HEK293 (cell line): ENCODE results near the gene TMPRSS5.

Experiments used
- GFI1B ChIP-seq: fragments of 450-650 bp; formaldehyde crosslinking; IDR thresholded peaks from 2 replicates; pipeline ENCODE4 v1.5.1; 2016; ENCODE audit warnings: missing biosample characterization, missing genetic modification characterization
- GLI2 ChIP-seq: fragments of 450-650 bp; formaldehyde crosslinking; IDR thresholded peaks from 2 replicates; pipeline ENCODE4; 2017; ENCODE audit warnings: missing biosample characterization, missing genetic modification characterization, low read depth, borderline replicate concordance
- GLIS2 ChIP-seq: fragments of 450-650 bp; formaldehyde crosslinking; IDR thresholded peaks from 2 replicates; pipeline ENCODE4 v1.5.1; 2016; ENCODE audit warnings: missing biosample characterization, missing genetic modification characterization
- IKZF3 ChIP-seq: fragments of 450-650 bp; IDR thresholded peaks from 2 replicates; pipeline ENCODE4 v1.5.0; 2018; ENCODE audit warnings: missing biosample characterization, mild to moderate bottlenecking, missing genetic modification characterization, moderate library complexity
- KLF10 ChIP-seq: fragments of 450-650 bp; IDR thresholded peaks from 2 replicates; pipeline ENCODE4 v1.5.1; 2018; ENCODE audit warnings: missing biosample characterization, mild to moderate bottlenecking, missing genetic modification characterization
- ZNF112 ChIP-seq: fragments of 450-650 bp; formaldehyde crosslinking; IDR thresholded peaks from 2 replicates; pipeline ENCODE4 v1.5.0; 2017; ENCODE audit warnings: missing biosample characterization, missing genetic modification characterization
- ZNF16 ChIP-seq: fragments of 450-650 bp; formaldehyde crosslinking; IDR thresholded peaks from 2 replicates; pipeline ENCODE4 v1.5.1; 2016; ENCODE audit warnings: low read depth, missing biosample characterization, missing genetic modification characterization
- ZNF211 ChIP-seq: fragments of 450-650 bp; formaldehyde crosslinking; IDR thresholded peaks from 2 replicates; pipeline ENCODE4 v1.5.1; 2016; ENCODE audit warnings: low read depth, missing biosample characterization, missing genetic modification characterization
- ZNF24 ChIP-seq: fragments of 450-650 bp; formaldehyde crosslinking; IDR thresholded peaks from 2 replicates; pipeline ENCODE4 v1.5.1; 2016; ENCODE audit warnings: missing biosample characterization, missing genetic modification characterization
- ZNF248 ChIP-seq: fragments of 450-650 bp; formaldehyde crosslinking; IDR thresholded peaks from 2 replicates; pipeline ENCODE4 v1.5.1; 2017; ENCODE audit warnings: missing biosample characterization, missing genetic modification characterization
- ZNF274 ChIP-seq, 2 experiments: fragments of 200-500 bp in 1 of 2; fragments of 450-650 bp in 1 of 2; sonication (Bioruptor generic) in 1 of 2; formaldehyde crosslinking in 1 of 2; IDR thresholded peaks; 2 replicates each; pipeline versions ENCODE4 v1.5.1 to v1.6.1; 2014 to 2016; ENCODE audit warnings: borderline replicate concordance in 1 of 2, inconsistent platforms in 1 of 2, low read length in 1 of 2, missing biosample characterization in 1 of 2, missing genetic modification characterization in 1 of 2
- ZNF366 ChIP-seq: fragments of 450-650 bp; formaldehyde crosslinking; conservative IDR thresholded peaks from 2 replicates; pipeline ENCODE4 v1.5.1; 2016; ENCODE audit warnings: missing biosample characterization, missing genetic modification characterization
- ZNF423 ChIP-seq: fragments of 450-650 bp; formaldehyde crosslinking; IDR thresholded peaks from 2 replicates; pipeline ENCODE4 v1.5.1; 2016; ENCODE audit warnings: missing biosample characterization, missing genetic modification characterization
- ZNF501 ChIP-seq: fragments of 450-650 bp; formaldehyde crosslinking; IDR thresholded peaks from 2 replicates; pipeline ENCODE4 v1.5.1; 2016; ENCODE audit warnings: missing biosample characterization, missing genetic modification characterization
- ZNF514 ChIP-seq: fragments of 450-650 bp; formaldehyde crosslinking; IDR thresholded peaks from 2 replicates; pipeline ENCODE4 v1.5.1; 2016; ENCODE audit warnings: missing biosample characterization, missing genetic modification characterization
- ZNF558 ChIP-seq: fragments of 450-650 bp; formaldehyde crosslinking; IDR thresholded peaks from 2 replicates; pipeline ENCODE4 v1.5.1; 2016; ENCODE audit warnings: missing biosample characterization, missing genetic modification characterization
- ZNF626 ChIP-seq: fragments of 450-650 bp; sonication (Bioruptor Pico); formaldehyde crosslinking; IDR thresholded peaks from 2 replicates; pipeline ENCODE4 v1.5.1; 2018; ENCODE audit warnings: missing biosample characterization, missing genetic modification characterization, inconsistent platforms
- ZNF654 ChIP-seq: fragments of 450-650 bp; formaldehyde crosslinking; IDR thresholded peaks from 2 replicates; pipeline ENCODE4 v1.5.1; 2016; ENCODE audit warnings: low read depth, missing biosample characterization, missing genetic modification characterization
- ZNF658 ChIP-seq: fragments of 450-650 bp; formaldehyde crosslinking; IDR thresholded peaks from 2 replicates; pipeline ENCODE4; 2016; ENCODE audit warnings: missing biosample characterization, missing genetic modification characterization
- ZNF707 ChIP-seq: fragments of 450-650 bp; formaldehyde crosslinking; IDR thresholded peaks from 2 replicates; pipeline ENCODE4 v1.5.1; 2016; ENCODE audit warnings: missing biosample characterization, missing genetic modification characterization
- ZNF830 ChIP-seq: fragments of 450-650 bp; IDR thresholded peaks from 2 replicates; pipeline ENCODE4 v1.5.0; 2018; ENCODE audit warnings: missing biosample characterization, missing genetic modification characterization, low read depth, mild to moderate bottlenecking, moderate library complexity
- ZSCAN30 ChIP-seq: fragments of 450-650 bp; IDR thresholded peaks from 2 replicates; pipeline ENCODE4 v1.5.1; 2018; ENCODE audit warnings: missing biosample characterization, mild to moderate bottlenecking, missing genetic modification characterization, moderate library complexity
- ZXDB ChIP-seq: fragments of 450-650 bp; formaldehyde crosslinking; IDR thresholded peaks from 2 replicates; pipeline ENCODE4 v1.5.1; 2016; ENCODE audit warnings: missing biosample characterization, missing genetic modification characterization
- TF ChIP-seq, protein P1 (sequence below): fragments of 450-650 bp; formaldehyde crosslinking; IDR thresholded peaks from 2 replicates; pipeline ENCODE4 v1.5.1; 2017; ENCODE audit warnings: missing biosample characterization, missing genetic modification characterization
- TF ChIP-seq, protein P2 (sequence below): fragments of 450-650 bp; formaldehyde crosslinking; IDR thresholded peaks from 2 replicates; pipeline ENCODE4 v1.5.1; 2016; ENCODE audit warnings: missing biosample characterization, missing genetic modification characterization
- TF ChIP-seq, protein P3 (sequence below): fragments of 450-650 bp; formaldehyde crosslinking; IDR thresholded peaks from 2 replicates; pipeline ENCODE4; 2016; ENCODE audit warnings: missing biosample characterization, missing genetic modification characterization
- TF ChIP-seq, protein P4 (sequence below): fragments of 450-650 bp; formaldehyde crosslinking; conservative IDR thresholded peaks from 2 replicates; pipeline ENCODE4 v1.5.1; 2016; ENCODE audit warnings: low read depth, missing biosample characterization, missing genetic modification characterization
- TF ChIP-seq, protein P5 (sequence below): fragments of 450-650 bp; formaldehyde crosslinking; IDR thresholded peaks from 2 replicates; pipeline ENCODE4 v1.5.1; 2017; ENCODE audit warnings: missing biosample characterization, missing genetic modification characterization

The TMPRSS5 gene

DNA sequence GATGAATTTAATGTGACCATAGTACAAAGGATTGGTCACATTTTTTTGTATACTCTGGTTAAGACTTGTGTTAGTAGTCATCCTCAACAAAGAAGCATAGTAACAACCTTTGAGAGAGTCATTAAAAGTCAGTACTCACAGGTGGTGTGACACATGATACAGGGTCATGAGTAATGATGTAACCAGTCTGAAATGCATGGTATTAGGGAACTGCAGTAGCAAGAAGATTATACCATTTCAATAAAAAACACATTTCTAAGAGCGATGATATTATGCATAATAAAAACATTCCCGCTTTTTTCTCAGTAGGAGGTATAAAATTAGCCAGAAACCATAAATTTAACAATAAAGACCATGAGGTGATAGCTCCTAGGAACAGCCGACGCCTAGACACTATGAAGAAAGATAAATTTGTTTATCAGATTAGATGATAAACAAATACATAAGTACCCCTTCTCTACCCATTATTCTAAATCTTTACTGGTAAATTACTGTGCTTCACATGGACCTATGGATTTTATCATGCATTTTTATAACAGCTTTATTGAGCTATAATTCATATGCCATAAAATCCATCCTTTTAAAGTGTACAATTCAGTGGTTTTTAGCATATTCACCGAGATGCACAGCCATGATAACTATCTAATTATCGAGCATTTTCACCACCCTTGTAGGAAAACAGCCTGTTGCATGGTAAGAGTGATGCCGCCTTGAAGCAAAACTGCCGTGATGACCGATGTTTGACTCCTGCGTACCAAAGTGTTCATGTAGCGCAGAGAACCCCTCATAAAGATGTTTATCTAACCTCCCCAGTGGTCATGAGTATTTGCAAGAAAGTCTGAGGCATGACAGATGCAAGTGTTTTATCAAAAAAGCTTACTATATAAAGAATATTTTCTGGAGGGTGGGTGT is 41.8 kb downstream of the TMPRSS5 start (continued):
- TF ChIP-seq, protein P1, sequence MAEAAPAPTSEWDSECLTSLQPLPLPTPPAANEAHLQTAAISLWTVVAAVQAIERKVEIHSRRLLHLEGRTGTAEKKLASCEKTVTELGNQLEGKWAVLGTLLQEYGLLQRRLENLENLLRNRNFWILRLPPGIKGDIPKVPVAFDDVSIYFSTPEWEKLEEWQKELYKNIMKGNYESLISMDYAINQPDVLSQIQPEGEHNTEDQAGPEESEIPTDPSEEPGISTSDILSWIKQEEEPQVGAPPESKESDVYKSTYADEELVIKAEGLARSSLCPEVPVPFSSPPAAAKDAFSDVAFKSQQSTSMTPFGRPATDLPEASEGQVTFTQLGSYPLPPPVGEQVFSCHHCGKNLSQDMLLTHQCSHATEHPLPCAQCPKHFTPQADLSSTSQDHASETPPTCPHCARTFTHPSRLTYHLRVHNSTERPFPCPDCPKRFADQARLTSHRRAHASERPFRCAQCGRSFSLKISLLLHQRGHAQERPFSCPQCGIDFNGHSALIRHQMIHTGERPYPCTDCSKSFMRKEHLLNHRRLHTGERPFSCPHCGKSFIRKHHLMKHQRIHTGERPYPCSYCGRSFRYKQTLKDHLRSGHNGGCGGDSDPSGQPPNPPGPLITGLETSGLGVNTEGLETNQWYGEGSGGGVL (tag by site-specific recombination): no peak; the same call in 1 of the 2 replicates
- 0 out of 2 replicates have a peak, but pooled peaks have one; percentile 20 for TF ChIP-seq ZSCAN30 (tag by site-specific recombination)
- TF ChIP-seq GLIS2 (tag by site-specific recombination): no peak
- TF ChIP-seq, protein P2, sequence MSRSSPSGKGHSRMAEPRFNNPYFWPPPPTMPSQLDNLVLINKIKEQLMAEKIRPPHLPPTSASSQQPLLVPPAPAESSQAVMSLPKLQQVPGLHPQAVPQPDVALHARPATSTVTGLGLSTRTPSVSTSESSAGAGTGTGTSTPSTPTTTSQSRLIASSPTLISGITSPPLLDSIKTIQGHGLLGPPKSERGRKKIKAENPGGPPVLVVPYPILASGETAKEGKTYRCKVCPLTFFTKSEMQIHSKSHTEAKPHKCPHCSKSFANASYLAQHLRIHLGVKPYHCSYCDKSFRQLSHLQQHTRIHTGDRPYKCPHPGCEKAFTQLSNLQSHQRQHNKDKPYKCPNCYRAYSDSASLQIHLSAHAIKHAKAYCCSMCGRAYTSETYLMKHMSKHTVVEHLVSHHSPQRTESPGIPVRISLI: no peak; the same call in none of the 2 replicates
- no peak for TF ChIP-seq ZNF274 (IDR thresholded peaks at IDR 0.05; ENCODE audit: low read length)
- no peak for TF ChIP-seq ZNF274 (tag by site-specific recombination; IDR thresholded peaks at IDR 0.05; ENCODE audit: borderline replicate concordance)
- no peak for TF ChIP-seq ZNF514 (tag by site-specific recombination)
- no peak for TF ChIP-seq ZNF626 (tag by site-specific recombination)
- TF ChIP-seq GLI2: no peak
- TF ChIP-seq ZNF654 (tag by site-specific recombination): no peak
- TF ChIP-seq ZXDB: peak; percentile 46
- no peak for TF ChIP-seq ZNF248 (tag by site-specific recombination)
- TF ChIP-seq ZNF16 (tag by site-specific recombination): no peak
- TF ChIP-seq IKZF3 (tag by site-specific recombination): peak; percentile 44
- peak; percentile 76 for TF ChIP-seq KLF10 (tag by site-specific recombination)
- TF ChIP-seq ZNF558 (tag by site-specific recombination): 0 out of 2 replicates have a peak, but pooled peaks have one; percentile 14
- TF ChIP-seq ZNF423 (tag by site-specific recombination): no peak
- TF ChIP-seq ZNF658 (tag by site-specific recombination): no peak
- TF ChIP-seq ZNF24 (tag by site-specific recombination): no peak; the same call in 1 of the 2 replicates
- TF ChIP-seq ZNF211 (tag by site-specific recombination): no peak
- TF ChIP-seq, protein P3, sequence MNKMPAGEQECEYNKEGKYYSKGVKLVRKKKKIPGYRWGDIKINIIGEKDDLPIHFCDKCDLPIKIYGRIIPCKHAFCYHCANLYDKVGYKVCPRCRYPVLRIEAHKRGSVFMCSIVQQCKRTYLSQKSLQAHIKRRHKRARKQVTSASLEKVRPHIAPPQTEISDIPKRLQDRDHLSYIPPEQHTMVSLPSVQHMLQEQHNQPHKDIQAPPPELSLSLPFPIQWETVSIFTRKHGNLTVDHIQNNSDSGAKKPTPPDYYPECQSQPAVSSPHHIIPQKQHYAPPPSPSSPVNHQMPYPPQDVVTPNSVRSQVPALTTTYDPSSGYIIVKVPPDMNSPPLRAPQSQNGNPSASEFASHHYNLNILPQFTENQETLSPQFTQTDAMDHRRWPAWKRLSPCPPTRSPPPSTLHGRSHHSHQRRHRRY (tag by site-specific recombination): no peak
- TF ChIP-seq, protein P4, sequence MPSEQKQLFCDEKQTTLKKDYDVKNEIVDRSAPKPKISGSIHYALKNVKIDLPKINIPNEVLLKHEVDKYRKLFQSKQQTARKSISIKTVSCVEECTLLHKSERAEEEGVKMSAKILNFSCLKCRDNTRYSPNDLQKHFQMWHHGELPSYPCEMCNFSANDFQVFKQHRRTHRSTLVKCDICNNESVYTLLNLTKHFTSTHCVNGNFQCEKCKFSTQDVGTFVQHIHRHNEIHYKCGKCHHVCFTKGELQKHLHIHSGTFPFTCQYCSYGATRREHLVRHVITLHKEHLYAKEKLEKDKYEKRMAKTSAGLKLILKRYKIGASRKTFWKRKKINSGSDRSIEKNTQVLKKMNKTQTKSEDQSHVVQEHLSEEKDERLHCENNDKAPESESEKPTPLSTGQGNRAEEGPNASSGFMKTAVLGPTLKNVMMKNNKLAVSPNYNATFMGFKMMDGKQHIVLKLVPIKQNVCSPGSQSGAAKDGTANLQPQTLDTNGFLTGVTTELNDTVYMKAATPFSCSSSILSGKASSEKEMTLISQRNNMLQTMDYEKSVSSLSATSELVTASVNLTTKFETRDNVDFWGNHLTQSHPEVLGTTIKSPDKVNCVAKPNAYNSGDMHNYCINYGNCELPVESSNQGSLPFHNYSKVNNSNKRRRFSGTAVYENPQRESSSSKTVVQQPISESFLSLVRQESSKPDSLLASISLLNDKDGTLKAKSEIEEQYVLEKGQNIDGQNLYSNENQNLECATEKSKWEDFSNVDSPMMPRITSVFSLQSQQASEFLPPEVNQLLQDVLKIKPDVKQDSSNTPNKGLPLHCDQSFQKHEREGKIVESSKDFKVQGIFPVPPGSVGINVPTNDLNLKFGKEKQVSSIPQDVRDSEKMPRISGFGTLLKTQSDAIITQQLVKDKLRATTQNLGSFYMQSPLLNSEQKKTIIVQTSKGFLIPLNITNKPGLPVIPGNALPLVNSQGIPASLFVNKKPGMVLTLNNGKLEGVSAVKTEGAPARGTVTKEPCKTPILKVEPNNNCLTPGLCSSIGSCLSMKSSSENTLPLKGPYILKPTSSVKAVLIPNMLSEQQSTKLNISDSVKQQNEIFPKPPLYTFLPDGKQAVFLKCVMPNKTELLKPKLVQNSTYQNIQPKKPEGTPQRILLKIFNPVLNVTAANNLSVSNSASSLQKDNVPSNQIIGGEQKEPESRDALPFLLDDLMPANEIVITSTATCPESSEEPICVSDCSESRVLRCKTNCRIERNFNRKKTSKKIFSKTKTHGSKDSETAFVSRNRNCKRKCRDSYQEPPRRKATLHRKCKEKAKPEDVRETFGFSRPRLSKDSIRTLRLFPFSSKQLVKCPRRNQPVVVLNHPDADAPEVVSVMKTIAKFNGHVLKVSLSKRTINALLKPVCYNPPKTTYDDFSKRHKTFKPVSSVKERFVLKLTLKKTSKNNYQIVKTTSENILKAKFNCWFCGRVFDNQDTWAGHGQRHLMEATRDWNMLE (tag by site-specific recombination): 0 out of 2 replicates have a peak, but pooled peaks have one; percentile 22
- no peak for TF ChIP-seq ZNF830
- no peak for TF ChIP-seq ZNF112
- no peak for TF ChIP-seq GFI1B (tag by site-specific recombination)
- 0 out of 2 replicates have a peak, but pooled peaks have one; percentile 22 for TF ChIP-seq ZNF501
- no peak for TF ChIP-seq ZNF707 (tag by site-specific recombination)
- TF ChIP-seq, protein P5, sequence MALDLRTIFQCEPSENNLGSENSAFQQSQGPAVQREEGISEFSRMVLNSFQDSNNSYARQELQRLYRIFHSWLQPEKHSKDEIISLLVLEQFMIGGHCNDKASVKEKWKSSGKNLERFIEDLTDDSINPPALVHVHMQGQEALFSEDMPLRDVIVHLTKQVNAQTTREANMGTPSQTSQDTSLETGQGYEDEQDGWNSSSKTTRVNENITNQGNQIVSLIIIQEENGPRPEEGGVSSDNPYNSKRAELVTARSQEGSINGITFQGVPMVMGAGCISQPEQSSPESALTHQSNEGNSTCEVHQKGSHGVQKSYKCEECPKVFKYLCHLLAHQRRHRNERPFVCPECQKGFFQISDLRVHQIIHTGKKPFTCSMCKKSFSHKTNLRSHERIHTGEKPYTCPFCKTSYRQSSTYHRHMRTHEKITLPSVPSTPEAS (tag by site-specific recombination): no peak
- TF ChIP-seq ZNF366 (tag by site-specific recombination): peak; percentile 73
